Measurements from ENCODE around the gene TRIM15.

DNA sequence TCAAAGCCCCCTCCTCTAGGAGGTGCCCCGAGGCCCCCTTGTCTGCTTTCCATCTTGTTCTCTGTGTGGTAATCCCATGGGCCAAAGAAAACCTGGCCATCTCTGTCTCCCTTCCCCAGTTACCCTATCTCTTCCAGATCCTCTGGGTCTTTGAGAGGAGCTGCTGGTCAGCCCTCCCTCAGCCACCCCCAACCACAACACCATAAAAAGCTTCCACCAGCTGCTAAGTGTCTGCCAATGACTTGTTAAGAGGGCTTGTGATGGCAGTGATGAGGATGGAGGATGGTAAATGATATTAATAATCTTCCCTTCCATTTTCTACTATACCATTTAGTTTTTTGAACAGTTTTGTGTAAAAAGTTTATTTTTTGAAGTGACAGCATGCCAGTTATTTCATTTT is 32.6 kb downstream of the TRIM15 start:
- TF ChIP-seq, protein P1, sequence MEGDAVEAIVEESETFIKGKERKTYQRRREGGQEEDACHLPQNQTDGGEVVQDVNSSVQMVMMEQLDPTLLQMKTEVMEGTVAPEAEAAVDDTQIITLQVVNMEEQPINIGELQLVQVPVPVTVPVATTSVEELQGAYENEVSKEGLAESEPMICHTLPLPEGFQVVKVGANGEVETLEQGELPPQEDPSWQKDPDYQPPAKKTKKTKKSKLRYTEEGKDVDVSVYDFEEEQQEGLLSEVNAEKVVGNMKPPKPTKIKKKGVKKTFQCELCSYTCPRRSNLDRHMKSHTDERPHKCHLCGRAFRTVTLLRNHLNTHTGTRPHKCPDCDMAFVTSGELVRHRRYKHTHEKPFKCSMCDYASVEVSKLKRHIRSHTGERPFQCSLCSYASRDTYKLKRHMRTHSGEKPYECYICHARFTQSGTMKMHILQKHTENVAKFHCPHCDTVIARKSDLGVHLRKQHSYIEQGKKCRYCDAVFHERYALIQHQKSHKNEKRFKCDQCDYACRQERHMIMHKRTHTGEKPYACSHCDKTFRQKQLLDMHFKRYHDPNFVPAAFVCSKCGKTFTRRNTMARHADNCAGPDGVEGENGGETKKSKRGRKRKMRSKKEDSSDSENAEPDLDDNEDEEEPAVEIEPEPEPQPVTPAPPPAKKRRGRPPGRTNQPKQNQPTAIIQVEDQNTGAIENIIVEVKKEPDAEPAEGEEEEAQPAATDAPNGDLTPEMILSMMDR (IDR thresholded peaks at IDR 0.05), result no peak
- TF ChIP-seq POLR2A (IDR thresholded peaks at IDR 0.05), result no peak
